K562 (cell line): ENCODE results near the gene WNT3. TPM values are rescaled to one million over a fixed set of nuclear protein-coding genes. Genes with fewer than 3 reads are reported as not detected.

Experiments used
- BCL6 ChIP-seq: fragments of 250-450 bp; sonication (Bioruptor Pico); IDR thresholded peaks from 2 replicates; pipeline ENCODE4 v1.4.0; 2020
- BMI1 ChIP-seq: fragments of 150-350 bp; IDR thresholded peaks from 2 replicates; pipeline ENCODE4 v1.6.1; 2014; ENCODE audit warnings: low read length
- CREB1 ChIP-seq, 2 experiments: sonication (generic) in 1 of 2; formaldehyde crosslinking in 1 of 2; IDR thresholded peaks; 2 replicates each; pipeline versions ENCODE4 v1.6.1 to v1.8.0; 2012 to 2022; ENCODE audit warnings: inconsistent platforms in 1 of 2, mild to moderate bottlenecking in 1 of 2, missing genetic modification reagents in 1 of 2, moderate library complexity in 1 of 2
- DLX4 ChIP-seq: fragments of 250-450 bp; sonication (Bioruptor Pico); IDR thresholded peaks from 2 replicates; pipeline ENCODE4 v1.6.1; 2021; ENCODE audit warnings: mild to moderate bottlenecking
- E2F4 ChIP-seq: sonication (generic); formaldehyde crosslinking; IDR thresholded peaks from 2 replicates; pipeline ENCODE4 v1.8.0; 2022; ENCODE audit warnings: mild to moderate bottlenecking, low read depth, missing genetic modification reagents
- GATAD2B ChIP-seq: fragments of 450-650 bp; IDR thresholded peaks from 2 replicates; pipeline ENCODE4 v1.6.1; 2017; ENCODE audit warnings: mild to moderate bottlenecking, borderline replicate concordance
- NFIX ChIP-seq: fragments of 250-450 bp; sonication (Bioruptor Pico); IDR thresholded peaks from 2 replicates; pipeline ENCODE4 v1.4.0; 2020; ENCODE audit warnings: low read depth, mild to moderate bottlenecking, moderate library complexity
- PYGO2 ChIP-seq: fragments of 450-650 bp; IDR thresholded peaks from 2 replicates; pipeline ENCODE4 v1.6.1; 2016; ENCODE audit warnings: mild to moderate bottlenecking, missing genetic modification characterization, moderate library complexity, missing compliant biosample characterization
- SAFB2 ChIP-seq: fragments of 200-400 bp; formaldehyde crosslinking; IDR thresholded peaks from 2 replicates; pipeline ENCODE4 v1.6.1; 2018; ENCODE audit warnings: borderline replicate concordance, low read length, low read depth, moderate library complexity; ENCODE audit not compliant: severe bottlenecking
- SPI1 ChIP-seq: IDR thresholded peaks from 2 replicates; pipeline ENCODE4 v1.6.1; 2011; ENCODE audit warnings: low read depth, low read length, control low read depth, borderline replicate concordance
- ZFP36 ChIP-seq: fragments of 150-350 bp; IDR thresholded peaks from 2 replicates; pipeline ENCODE4 v1.6.1; 2018; ENCODE audit warnings: low read length, low read depth; ENCODE audit not compliant: partially characterized antibody
- ZNF175 ChIP-seq: fragments of 200-800 bp; sonication (Bioruptor generic); IDR thresholded peaks from 2 replicates; pipeline ENCODE4 v1.6.1; 2016; ENCODE audit warnings: low read depth, mild to moderate bottlenecking, missing genetic modification characterization, missing compliant biosample characterization
- ZNF583 ChIP-seq: fragments of 250-450 bp; sonication (Bioruptor Pico); IDR thresholded peaks from 2 replicates; pipeline ENCODE4 v1.4.0; 2020
- ZNF584 ChIP-seq: fragments of 200-800 bp; sonication (Bioruptor generic); IDR thresholded peaks from 2 replicates; pipeline ENCODE4 v1.6.1; 2016; ENCODE audit warnings: low read depth, mild to moderate bottlenecking, missing genetic modification characterization, missing compliant biosample characterization
- ZNF785 ChIP-seq: fragments of 250-450 bp; sonication (Bioruptor Pico); IDR thresholded peaks from 2 replicates; pipeline ENCODE4 v1.4.0; 2020; ENCODE audit warnings: mild to moderate bottlenecking
- ZNF830 ChIP-seq: fragments of 250-450 bp; sonication (Bioruptor Pico); IDR thresholded peaks from 2 replicates; pipeline ENCODE4 v1.5.0; 2021; ENCODE audit warnings: mild to moderate bottlenecking
- ZSCAN32 ChIP-seq: fragments of 450-650 bp; formaldehyde crosslinking; IDR thresholded peaks from 2 replicates; pipeline ENCODE4 v1.4.0; 2020; ENCODE audit warnings: mild to moderate bottlenecking, moderate library complexity
- polyA plus RNA-seq, 8 experiments: library from polyadenylated mRNA; depleted of rRNA in 4 of 8; stranded (reverse) in 5 of 8; unstranded in 3 of 8; fragments of >200 nt; fragmentation: Nextera tagmentation in 2 of 8; fragmentation: Illumina TruSeq in 1 of 8; extraction: Ambion mirVana in 2 of 8; extraction: Trizol in 1 of 8; gene quantifications; 2 replicates each; pipeline versions ENCODE4 v1.2.1 to v1.2.3, GENCODE V29; 2011 to 2014; ENCODE audit warnings: inconsistent platforms in 1 of 8, missing spikeins in 1 of 8
- total RNA-seq, 7 experiments: library from RNA; depleted of rRNA in 6 of 7; stranded (reverse); fragments of >200 nt in 6 of 7; fragmentation: Illumina TruSeq in 2 of 7; extraction: Trizol in 2 of 7; gene quantifications; 2 replicates each; pipeline versions ENCODE4 v1.2.1 to v1.2.3, GENCODE V29; 2011 to 2021; ENCODE audit warnings: low replicate concordance in 1 of 7
- TF ChIP-seq, protein P1 (sequence below): fragments of 450-650 bp; formaldehyde crosslinking; IDR thresholded peaks from 2 replicates; pipeline ENCODE4 v1.4.0; 2022; ENCODE audit warnings: mild to moderate bottlenecking, moderate library complexity
- TF ChIP-seq, protein P2 (sequence below): fragments of 450-650 bp; IDR thresholded peaks from 2 replicates; pipeline ENCODE4 v1.6.1; 2018; ENCODE audit warnings: mild to moderate bottlenecking, low read depth; ENCODE audit not compliant: partially characterized antibody

WNT3 gene
- total and polyA plus RNA-seq, 9 of the 15 experiments (the other 6 are each of a cell fraction or from before 2014, with no cell fraction given) = 1.5 to 6.1 (median 3.3) TPM

DNA sequence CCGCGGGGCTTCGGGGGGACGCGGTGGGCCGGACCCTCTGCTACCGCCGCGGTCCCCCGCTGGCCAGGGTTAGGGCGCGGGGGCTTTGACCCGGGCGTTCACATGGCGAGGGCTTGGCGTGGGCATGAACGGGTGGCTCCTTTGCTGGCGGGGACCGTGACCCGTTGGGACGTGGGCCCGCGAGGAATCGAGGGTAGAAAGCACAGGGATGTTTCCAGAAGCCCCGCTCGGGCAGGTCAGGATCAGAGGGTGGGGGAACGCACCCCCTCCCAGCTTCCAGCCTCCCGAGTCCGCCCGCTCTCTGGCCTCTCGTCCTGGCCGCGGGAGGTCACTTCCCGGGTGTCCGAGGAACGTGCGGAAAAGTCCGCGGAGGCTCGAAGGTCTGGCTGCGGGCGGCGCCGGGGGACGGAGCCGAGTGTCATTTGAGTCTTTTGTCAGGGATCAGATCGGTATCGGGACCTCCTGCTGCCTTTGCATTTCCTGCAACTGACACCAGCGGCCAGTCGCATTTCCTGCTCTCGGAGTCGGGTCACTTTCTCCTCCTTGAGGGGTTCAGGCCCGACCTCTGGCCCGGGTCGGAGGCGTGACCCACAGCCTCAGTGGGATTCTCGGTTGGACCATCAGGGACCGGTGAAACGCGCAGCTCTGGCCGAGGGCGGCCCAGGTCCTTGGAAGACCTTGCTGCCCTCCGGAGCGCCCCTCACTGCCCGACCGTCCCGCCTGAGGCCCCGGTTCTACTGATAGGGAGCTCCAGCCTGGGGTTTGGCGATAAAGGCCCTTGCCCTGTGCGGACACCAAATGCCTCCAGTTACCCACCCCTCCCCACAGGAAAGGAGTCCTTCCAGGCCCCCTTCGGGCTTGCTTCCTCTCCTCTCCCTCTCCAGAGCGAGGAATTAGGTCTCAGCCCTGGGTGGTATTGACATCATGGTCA, 702 bp upstream of the WNT3 start (continued):
- TF ChIP-seq ZFP36 (no peak), E2F4 (CRISPR knock-in tag) (no peak), BCL6 (CRISPR knock-in tag) (no peak), ZSCAN32 (CRISPR knock-in tag) (no peak), SAFB2 (no peak), ZNF584 (no peak; the same call in 1 of the 2 replicates), SPI1 (no peak), CREB1 (IDR thresholded peaks at IDR 0.05) (peak; percentile 30; the same call in 1 of the 2 replicates), CREB1 (CRISPR knock-in tag; IDR thresholded peaks at IDR 0.05) (no peak), ZNF583 (CRISPR knock-in tag) (no peak), ZNF785 (CRISPR knock-in tag) (no peak), ZNF830 (CRISPR knock-in tag) (no peak), DLX4 (CRISPR knock-in tag) (no peak), ZNF175 (CRISPR knock-in tag) (no peak), GATAD2B (peak; percentile 49), BMI1 (no peak), PYGO2 (tag) (no peak), NFIX (CRISPR knock-in tag) (no peak)
- TF ChIP-seq, protein P1, sequence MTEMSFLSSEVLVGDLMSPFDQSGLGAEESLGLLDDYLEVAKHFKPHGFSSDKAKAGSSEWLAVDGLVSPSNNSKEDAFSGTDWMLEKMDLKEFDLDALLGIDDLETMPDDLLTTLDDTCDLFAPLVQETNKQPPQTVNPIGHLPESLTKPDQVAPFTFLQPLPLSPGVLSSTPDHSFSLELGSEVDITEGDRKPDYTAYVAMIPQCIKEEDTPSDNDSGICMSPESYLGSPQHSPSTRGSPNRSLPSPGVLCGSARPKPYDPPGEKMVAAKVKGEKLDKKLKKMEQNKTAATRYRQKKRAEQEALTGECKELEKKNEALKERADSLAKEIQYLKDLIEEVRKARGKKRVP (CRISPR knock-in tag) = no peak
- TF ChIP-seq, protein P2, sequence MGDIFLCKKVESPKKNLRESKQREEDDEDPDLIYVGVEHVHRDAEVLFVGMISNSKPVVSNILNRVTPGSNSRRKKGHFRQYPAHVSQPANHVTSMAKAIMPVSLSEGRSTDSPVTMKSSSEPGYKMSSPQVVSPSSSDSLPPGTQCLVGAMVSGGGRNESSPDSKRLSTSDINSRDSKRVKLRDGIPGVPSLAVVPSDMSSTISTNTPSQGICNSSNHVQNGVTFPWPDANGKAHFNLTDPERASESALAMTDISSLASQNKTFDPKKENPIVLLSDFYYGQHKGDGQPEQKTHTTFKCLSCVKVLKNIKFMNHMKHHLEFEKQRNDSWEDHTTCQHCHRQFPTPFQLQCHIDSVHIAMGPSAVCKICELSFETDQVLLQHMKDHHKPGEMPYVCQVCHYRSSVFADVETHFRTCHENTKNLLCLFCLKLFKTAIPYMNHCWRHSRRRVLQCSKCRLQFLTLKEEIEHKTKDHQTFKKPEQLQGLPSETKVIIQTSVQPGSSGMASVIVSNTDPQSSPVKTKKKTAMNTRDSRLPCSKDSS = no peak
